ENCODE data around the gene CXCL12.

The CXCL12 gene

GRCh38 chr10:44416021-44416771, 31.3 kb upstream of the CXCL12 start:
- H3K4me3 ChIP-seq (ENCODE audit: low read depth, low read length), result no peak overlapping the region
- no peak for TF ChIP-seq CTCF (IDR thresholded peaks at IDR 0.05; ENCODE audit: low read depth, low read length, missing control alignments)
- no peak for DNase-seq (ENCODE audit: low read depth)

- no peak for DNase-seq (ENCODE audit: low read depth)
- H3K4me3 ChIP-seq (ENCODE audit: low read depth, low read length), result no peak overlapping the region
- TF ChIP-seq CTCF (IDR thresholded peaks at IDR 0.05; ENCODE audit: low read depth, low read length, missing control alignments), result no peak
These were observed 30.2 kb upstream of the CXCL12 start for GRCh38 chr10:44415121-44415520.

DNA sequence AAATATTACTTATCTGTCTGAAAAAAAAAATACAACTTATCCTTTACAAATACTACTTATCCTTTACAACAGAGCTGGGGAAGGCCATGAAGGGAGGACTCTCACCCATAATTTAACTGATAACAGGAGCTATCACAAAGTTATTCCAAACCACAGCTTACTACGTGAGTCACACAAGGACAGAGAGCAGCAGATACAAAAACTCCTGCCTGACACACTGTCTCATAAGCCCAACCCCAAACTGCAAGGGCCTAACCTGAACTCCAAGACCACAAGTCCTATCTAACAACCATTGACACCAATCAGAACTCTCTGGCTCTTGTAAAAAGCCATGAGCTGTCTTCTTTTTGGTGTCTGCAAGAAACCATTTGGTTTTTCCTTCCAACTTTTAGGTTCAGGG, 28.5 kb upstream of the CXCL12 start:
- DNase-seq (ENCODE audit: low read depth), result no peak
- TF ChIP-seq CTCF (IDR thresholded peaks at IDR 0.05; ENCODE audit: low read depth, low read length, missing control alignments), result no peak

DNA sequence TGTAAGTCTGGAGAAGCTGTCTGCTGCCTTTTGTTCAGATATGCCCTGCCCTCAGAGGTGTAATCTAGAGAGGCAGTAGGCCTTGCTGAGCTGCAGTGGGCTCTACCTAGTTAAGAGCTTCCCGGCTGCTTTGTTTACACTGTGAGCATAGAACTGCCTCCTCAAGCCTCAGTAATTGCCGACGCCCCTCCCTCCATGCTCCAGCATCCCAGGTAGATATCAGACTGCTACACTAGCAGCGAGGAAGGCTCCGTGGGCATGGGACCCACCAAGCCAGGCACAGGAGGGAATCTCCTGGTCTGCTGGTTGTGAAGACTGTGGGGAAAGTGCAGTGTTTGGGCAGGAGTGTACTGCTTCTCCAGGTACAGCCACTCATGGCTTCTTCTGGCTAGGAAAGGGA, 26.4 kb upstream of the CXCL12 start:
- H3K4me3 ChIP-seq (ENCODE audit: low read depth, low read length), result no peak overlapping the region
- DNase-seq (ENCODE audit: low read depth), result no peak
- TF ChIP-seq CTCF (IDR thresholded peaks at IDR 0.05; ENCODE audit: low read depth, low read length, missing control alignments), result no peak

More for the DNA sequence above, 28.5 kb upstream of the CXCL12 start:
- no peak overlapping the region for H3K4me3 ChIP-seq (ENCODE audit: low read depth, low read length)

GRCh38 chr10:44404741-44405437, 20.0 kb upstream of the CXCL12 start:
- H3K4me3 ChIP-seq (ENCODE audit: low read depth, low read length), result no peak overlapping the region
- no peak for DNase-seq (ENCODE audit: low read depth)
- TF ChIP-seq CTCF (IDR thresholded peaks at IDR 0.05; ENCODE audit: low read depth, low read length, missing control alignments), result no peak

- DNase-seq (ENCODE audit: low read depth), result no peak
- TF ChIP-seq CTCF (IDR thresholded peaks at IDR 0.05; ENCODE audit: low read depth, low read length, missing control alignments), result no peak
- H3K4me3 ChIP-seq (ENCODE audit: low read depth, low read length), result no peak overlapping the region
These were observed 17.7 kb upstream of the CXCL12 start for GRCh38 chr10:44402465-44403195.
